Aorta (tissue), 5 donors: Measurements from ENCODE around the gene ACAT2. TPM values are rescaled to one million over a fixed set of nuclear protein-coding genes. Genes with fewer than 3 reads are reported as not detected.
"Not testable (repeated sequence)": the region's sequence is repeated elsewhere in the genome, so short reads cannot be mapped to it uniquely, and the experiment has no call there.

Experiments used
- ATAC-seq: fragments of 200-7000 bp; cut with Tn5 transposase; one replicate; pipeline ENCODE4 v1.9.1; 2022; ENCODE audit warnings: moderate library complexity; ENCODE audit not compliant: low FRiP score
- DNase-seq, 2 donors: peaks; one replicate each; pipeline ENCODE4 v3.0.0-alpha.2; 2020
- H3K27ac ChIP-seq, 2 donors: one replicate each; pipeline ENCODE4 v1.5.1; 2013; ENCODE audit warnings: low read length in 2 of 2, mild to moderate bottlenecking in 2 of 2, moderate library complexity in 2 of 2, control low read depth in 1 of 2, inconsistent platforms in 1 of 2, low read depth in 1 of 2
- H3K27me3 ChIP-seq, 2 donors: one replicate each; pipeline ENCODE4 v1.6.1; 2013; ENCODE audit warnings: control low read depth in 1 of 2, low read length in 1 of 2, mild to moderate bottlenecking in 1 of 2, moderate library complexity in 1 of 2; ENCODE audit not compliant: insufficient read depth in 2 of 2, control insufficient read depth in 1 of 2
- H3K36me3 ChIP-seq, 2 donors: one replicate each; pipeline ENCODE4 v1.6.1; 2013; ENCODE audit warnings: control low read depth in 1 of 2, low read length in 1 of 2, mild to moderate bottlenecking in 1 of 2; ENCODE audit not compliant: insufficient read depth in 2 of 2, control insufficient read depth in 1 of 2
- H3K4me1 ChIP-seq, 2 donors: one replicate each; pipeline ENCODE4 v1.6.1; 2013; ENCODE audit warnings: low read length in 2 of 2, control low read depth in 1 of 2, mild to moderate bottlenecking in 1 of 2, moderate library complexity in 1 of 2; ENCODE audit not compliant: insufficient read depth in 2 of 2, control insufficient read depth in 1 of 2
- H3K4me3 ChIP-seq, 2 donors: one replicate each; pipeline ENCODE4 v1.5.1; 2013; ENCODE audit warnings: low read length in 2 of 2, control low read depth in 1 of 2, mild to moderate bottlenecking in 1 of 2
- H3K9me3 ChIP-seq: one replicate; pipeline ENCODE4 v1.6.1; 2013; ENCODE audit warnings: mild to moderate bottlenecking, low read length; ENCODE audit not compliant: control insufficient read depth
- WGBS, 2 donors: extraction: QIAGEN DNeasy Blood & Tissue Kit; methylation state at CpG; one replicate each; pipeline ENCODE4 v1.1.7; 2013; 5-methylcytosine and 5-hydroxymethylcytosine counted together
- intact Hi-C, 2 donors: fragments of 100-400 bp; cut with DNase I; formaldehyde crosslinking; loops; one replicate each; pipeline versions ENCODE4 v1.14.2 to v1.15.0; 2022
- polyA plus RNA-seq, 2 donors: library from polyadenylated mRNA; stranded (reverse); fragments of 200-250 nt; gene quantifications; one replicate each; pipeline ENCODE4 v1.2.3, GENCODE V29; 2013
- total RNA-seq, 2 donors: library from RNA; stranded (reverse); fragmentation: NEBNext Ultra II Directional; extraction: Animal tissue kit (Norgen Biotek cat#: 25700); gene quantifications; one replicate each; pipeline ENCODE4 v1.2.1, GENCODE V29; 2021
- donor health status: healthy with polysubstance abuse.
- donor health status: Bipolar disorder and iron deficiency.
- donor health status: DM: no; HTN: no; CAD: no.
- donor health status: DM: no; HTN: no; CAD: no.
- donor health status: DM: yes; HTN: yes; CAD: no.

Gene ACAT2
- total and polyA plus RNA-seq, 4 donors: 13.0 to 21.4 (median 17.6) TPM

DNA sequence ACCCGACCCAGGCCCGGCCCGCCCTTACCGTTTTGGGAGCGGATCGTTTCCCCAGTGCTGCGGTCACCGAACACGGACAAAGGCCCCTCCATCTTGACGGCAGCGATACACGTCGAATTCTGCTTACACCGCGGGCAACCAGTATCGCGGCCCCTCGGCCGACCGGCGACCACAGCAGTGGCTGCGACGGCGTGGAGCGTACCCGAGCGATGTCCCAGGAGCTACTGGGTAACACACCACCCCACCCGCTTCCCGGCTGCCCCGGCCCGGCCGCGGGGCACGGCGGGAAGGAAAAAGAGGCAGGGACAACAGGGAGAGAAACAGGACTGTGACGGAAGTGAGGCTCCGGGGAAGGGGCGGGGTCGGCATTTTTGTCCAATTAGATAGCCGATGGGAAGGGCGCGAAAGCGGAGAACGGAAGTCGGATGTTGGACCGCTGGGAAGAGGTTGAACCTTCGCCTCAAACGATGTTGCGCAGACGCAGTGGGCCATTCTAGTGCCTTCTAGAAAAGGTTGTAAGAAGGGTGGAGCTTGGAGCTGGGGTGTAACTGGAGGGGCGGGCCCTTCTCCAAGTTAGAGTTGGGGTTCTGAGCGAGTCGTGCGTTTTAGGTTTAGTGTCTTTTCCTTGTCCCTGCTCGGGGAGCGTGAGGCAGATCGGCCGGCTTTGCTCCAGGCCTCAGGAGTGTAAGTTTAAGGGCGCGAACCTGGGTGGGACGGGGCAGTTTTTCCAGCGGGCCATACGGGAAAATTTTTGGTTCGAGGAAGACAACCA lies 27.7 kb downstream of the ACAT2 start, which contains the start of gene TCP1:
Gene TCP1, minus strand, starts transcription at position 226 of the 772 bp plus-strand sequence. Its CDS starts 134 bp downstream, at position 92.
- WGBS, 2 donors: 0 to 1% methylated on average over 55 to 64 of the region's 64 CpGs
- Histone ChIP-seq H3K9me3 (no peaks in the 10 kb centered on the region), H3K4me3 (peak within 1 kb of the TSS; percentile 60 to 82), H3K27me3 (no peaks in the 10 kb centered on the region), H3K27ac (peak within 1 kb of the TSS; percentile 10 to 72), H3K4me1 (peaks cover 0 to 3% of the 10 kb centered on the region in 2 donors), H3K36me3 (peaks cover 0 to under 1% of the 10 kb centered on the region in 2 donors)
- intact Hi-C loops: loop anchor here (1.0 to 5.0 kb wide), 4 partner anchors 43 to 98 kb away; partner anchors contain the start of genes SOD2 (in 1 of the 2) and WTAP (in 1 of the 2)
- peak; percentile 99 to 100 for DNase-seq
- peak; percentile 97 for ATAC-seq

DNA sequence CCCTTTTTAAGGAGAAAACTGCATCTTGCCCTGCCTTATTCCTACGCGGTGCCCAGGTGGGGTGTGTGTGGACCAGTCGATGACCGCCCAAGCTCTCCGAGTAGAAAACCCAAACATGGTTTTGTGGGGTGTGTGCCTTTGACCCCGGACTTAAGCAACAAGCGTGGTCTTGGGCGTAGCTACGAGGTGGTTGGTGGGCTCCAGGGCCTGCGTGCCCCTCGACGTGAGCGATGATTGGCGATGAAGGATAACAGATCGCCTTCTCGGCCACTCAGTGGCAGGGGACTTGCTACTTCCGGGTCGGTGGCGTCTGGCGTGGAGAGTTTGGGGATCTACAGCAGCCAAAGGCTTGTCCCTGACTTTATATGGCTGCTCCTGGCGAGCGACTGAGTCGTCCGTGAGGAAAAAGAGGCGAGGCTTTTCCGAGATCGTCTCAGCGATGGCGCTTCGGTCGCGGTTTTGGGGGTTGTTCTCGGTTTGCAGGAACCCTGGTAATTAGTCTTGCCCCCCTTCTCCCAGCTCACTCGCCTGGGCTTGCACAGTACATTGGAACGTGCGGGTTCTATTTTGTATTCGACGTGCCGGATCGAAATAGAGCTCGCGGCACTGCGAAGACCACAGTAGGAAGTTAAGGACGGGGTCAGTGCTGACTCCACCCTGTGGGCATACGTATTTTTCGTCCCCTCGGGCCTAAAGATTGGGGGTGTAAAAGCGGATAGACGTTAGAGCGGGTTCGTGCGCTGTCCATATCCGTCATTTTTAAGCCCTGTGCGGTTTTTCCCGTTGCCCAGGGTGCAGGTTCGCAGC lies 28.5 kb downstream of the ACAT2 start, which contains the start of gene MRPL18:
Gene MRPL18, plus strand, starts transcription at position 319 of the 807 bp plus-strand sequence. Its CDS starts 121 bp downstream, at position 440.
- intact Hi-C loops: loop anchor here (1.0 to 5.0 kb wide), 2 partner anchors 42 to 99 kb away; no protein-coding TSS in a partner anchor
- Histone ChIP-seq H3K36me3 (no peaks in the 10 kb centered on the region), H3K27me3 (no peaks in the 10 kb centered on the region), H3K9me3 (no peaks in the 10 kb centered on the region), H3K4me3 (peak within 1 kb of the TSS; percentile 60 to 82), H3K27ac (peak within 1 kb of the TSS; percentile 10 to 72), H3K4me1 (peaks cover 0 to 3% of the 10 kb centered on the region in 2 donors)
- peak; percentile 97 for ATAC-seq
- peak; percentile 97 for DNase-seq
- 0% methylated on average over 56 of the region's 56 CpGs for WGBS, 2 donors

DNA sequence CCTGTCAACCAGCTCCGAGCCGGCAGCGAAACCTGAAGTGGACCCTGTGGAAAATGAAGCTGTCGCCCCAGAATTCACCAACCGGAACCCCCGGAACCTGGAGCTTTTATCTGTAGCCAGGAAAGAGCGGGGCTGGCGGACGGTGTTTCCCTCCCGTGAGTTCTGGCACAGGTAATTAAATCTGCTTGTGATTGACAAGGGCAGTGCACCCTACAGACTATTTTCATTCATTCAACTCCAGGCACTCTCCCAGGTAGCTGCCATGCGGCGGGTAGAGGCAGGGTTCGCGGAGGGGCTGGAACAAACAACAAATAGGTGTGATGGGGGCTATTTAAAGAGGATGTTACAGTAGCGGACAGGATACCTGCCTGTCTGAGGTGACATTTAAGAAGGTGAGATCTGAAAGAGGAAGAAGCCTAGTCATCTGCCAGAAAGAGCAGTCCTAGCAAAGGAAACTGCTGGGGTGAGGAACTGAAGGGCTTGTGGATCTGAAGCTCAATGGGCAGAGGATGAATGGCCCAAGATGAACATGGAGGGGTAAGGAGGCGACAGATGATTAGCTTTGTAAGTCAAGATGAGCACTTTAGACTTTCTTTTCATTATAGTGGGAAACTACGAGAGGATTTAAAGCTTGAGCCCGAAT lies 29.2 kb downstream of the ACAT2 start:
- ATAC-seq (no peak), DNase-seq (no peak)
- peaks cover 0 to 3% of the 10 kb centered on the region in 2 donors for H3K4me1 ChIP-seq
- peak overlapping the region; percentile 49 to 76 for H3K4me3 ChIP-seq
- WGBS, 2 donors: 13 to 14% methylated on average over 18 of the region's 18 CpGs
- H3K27me3 ChIP-seq: no peaks in the 10 kb centered on the region
- no peaks in the 10 kb centered on the region for H3K36me3 ChIP-seq
- H3K27ac ChIP-seq: peak overlapping the region in 1 of 2 donors; percentile 14
- H3K9me3 ChIP-seq: no peaks in the 10 kb centered on the region
- intact Hi-C loops: loop anchor here (1.0 to 5.0 kb wide), 2 partner anchors 41 to 100 kb away; no protein-coding TSS in a partner anchor

DNA sequence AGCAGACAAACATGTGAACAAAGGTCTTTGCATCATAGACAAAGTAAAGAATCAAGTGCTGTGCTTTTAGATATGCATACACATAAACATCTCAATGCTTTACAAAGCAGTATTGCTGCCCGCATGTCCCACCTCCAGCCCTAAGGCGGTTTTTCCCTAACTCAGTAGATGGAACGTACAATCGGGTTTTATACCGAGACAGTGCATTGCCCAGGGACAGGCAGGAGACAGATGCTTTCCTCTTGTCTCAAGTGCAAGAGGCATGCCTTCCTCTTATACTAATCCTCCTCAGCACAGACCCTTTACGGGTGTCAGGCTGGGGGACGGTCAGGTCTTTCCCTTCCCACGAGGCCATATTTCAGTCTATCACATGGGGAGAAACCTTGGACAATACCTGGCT lies 33.1 kb downstream of the ACAT2 start:
- DNase-seq, H3K36me3 ChIP-seq, H3K27me3 ChIP-seq, ATAC-seq, H3K4me3 ChIP-seq, H3K9me3 ChIP-seq, H3K27ac ChIP-seq, H3K4me1 ChIP-seq: not testable (repeated sequence)
- intact Hi-C loops: loop anchor here in 1 of 2 donors (5.0 kb wide), 1 partner anchor 37 kb away; no protein-coding TSS in a partner anchor
- WGBS, 2 donors: 73 to 75% methylated on average over 8 of the region's 8 CpGs

DNA sequence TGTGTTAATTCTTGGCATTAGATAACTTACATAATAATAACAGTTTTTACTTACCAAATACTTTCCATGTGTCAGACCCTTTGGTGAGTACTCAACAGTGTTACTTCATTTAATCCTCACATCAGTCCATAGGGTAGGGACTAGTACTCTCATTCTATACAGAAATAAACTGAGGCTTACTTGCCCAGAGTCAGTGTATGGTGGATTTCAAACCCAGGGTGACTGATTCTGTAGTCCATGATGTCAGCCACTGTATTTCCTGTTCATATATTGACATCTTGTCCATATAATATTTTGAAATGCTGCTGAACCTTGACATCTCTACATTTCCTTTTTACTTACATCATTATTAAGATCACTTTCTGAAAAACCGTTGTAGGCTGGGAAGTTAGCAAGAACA lies 35.7 kb downstream of the ACAT2 start:
- Histone ChIP-seq H3K9me3 (no peaks in the 10 kb centered on the region), H3K36me3 (peaks cover 0 to 3% of the 10 kb centered on the region in 2 donors), H3K27me3 (no peaks in the 10 kb centered on the region), H3K27ac (no peak overlapping the region), H3K4me3 (no peak overlapping the region), H3K4me1 (no peaks in the 10 kb centered on the region)
- intact Hi-C loops: no loop called here
- DNase-seq (no peak), ATAC-seq (no peak)
- WGBS, 2 donors: 43 to 57% methylated on average over 1 of the region's 1 CpG

DNA sequence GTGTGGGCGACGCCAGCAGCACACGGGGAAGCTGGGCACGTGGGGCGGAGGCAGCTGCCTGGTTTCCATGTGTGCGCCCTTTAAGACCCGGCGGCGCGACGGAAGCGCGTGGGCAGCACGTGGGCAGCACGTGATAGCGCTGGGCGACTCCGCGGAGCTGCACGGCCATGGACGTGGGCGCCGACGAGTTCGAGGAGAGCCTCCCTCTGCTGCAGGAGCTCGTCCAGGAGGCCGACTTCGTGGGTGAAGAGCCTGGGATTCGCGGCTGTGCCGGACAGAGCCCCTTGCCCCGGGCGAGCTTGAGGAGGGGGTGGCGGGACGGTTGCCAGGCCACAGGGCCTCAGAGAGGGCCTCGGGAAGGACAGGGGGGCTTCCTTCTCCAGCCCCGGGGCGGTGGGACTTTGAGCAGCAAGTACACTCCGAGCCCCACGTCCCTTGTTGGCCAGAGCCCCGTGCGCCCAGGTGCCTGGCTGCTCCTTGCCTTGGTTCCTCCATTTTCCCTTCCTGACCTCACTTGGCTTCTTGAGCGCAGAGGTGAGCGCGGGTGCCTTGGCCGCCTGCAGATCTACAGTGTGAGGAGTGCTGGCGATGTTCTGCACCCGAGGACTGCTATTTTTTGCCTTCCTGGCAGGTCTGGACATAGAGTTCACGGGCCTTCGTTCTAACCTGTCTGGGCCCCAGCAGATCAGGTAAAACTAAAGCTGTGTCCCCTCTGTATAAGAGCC lies 38.5 kb downstream of the ACAT2 start, which contains the start of gene PNLDC1:
Gene PNLDC1, plus strand, starts transcription at position 136 of the 725 bp plus-strand sequence. Its CDS starts 32 bp downstream, at position 168.
- peak; percentile 36 for ATAC-seq
- H3K36me3 ChIP-seq: peaks cover 0 to 3% of the 10 kb centered on the region in 2 donors
- whole genome bisulfite sequencing, 2 donors: 84 to 87% methylated on average over 46 to 50 of the region's 50 CpGs

DNA sequence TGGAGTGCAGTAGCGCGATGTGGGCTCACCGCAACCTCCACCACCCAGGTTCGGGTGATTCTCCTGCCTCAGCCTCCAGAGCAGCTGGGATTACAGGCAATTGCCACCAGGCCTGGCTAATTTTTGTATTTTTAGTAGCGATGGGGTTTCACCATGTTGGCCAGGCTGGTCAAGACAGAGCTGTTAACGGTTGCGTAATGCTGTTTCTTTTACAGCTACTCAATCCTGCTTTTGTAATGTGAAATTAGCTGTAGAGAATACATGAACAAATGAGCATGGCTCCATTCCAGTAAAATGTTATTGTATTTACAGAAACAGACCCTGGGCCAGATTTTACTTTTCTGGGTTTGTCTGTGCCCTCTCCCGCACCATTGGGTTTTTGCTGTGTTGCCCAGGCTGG lies 40.1 kb downstream of the ACAT2 start:
- Histone ChIP-seq H3K4me3 (no peak overlapping the region), H3K27me3 (no peaks in the 10 kb centered on the region), H3K4me1 (no peaks in the 10 kb centered on the region), H3K27ac (no peak overlapping the region), H3K9me3 (no peaks in the 10 kb centered on the region), H3K36me3 (peaks cover 0 to 3% of the 10 kb centered on the region in 2 donors)
- intact Hi-C loops: no loop called here
- DNase-seq (no peak), ATAC-seq (no peak)
- 91 to 93% methylated on average over 8 of the region's 8 CpGs for WGBS, 2 donors

More for the DNA sequence above, 38.5 kb downstream of the ACAT2 start, which contains the start of gene PNLDC1:
- no peaks in the 10 kb centered on the region for H3K4me1 ChIP-seq
- no peak within 1 kb of the TSS for H3K4me3 ChIP-seq
- intact Hi-C loops: no loop called here
- no peaks in the 10 kb centered on the region for H3K27me3 ChIP-seq
- DNase-seq: no peak
- H3K9me3 ChIP-seq: no peaks in the 10 kb centered on the region
- no peak within 1 kb of the TSS for H3K27ac ChIP-seq
